Heart right ventricle (tissue), 16 donors: ENCODE measurements around the gene PHLDB2. TPM values are rescaled to one million over a fixed set of nuclear protein-coding genes. Genes with fewer than 3 reads are reported as not detected.

Source experiments
- ATAC-seq, 8 donors: fragments of 200-7000 bp; cut with Tn5 transposase; one replicate each; pipeline ENCODE4 v1.9.1; 2020; ENCODE audit warnings: mild to moderate bottlenecking in 8 of 8, moderate library complexity in 8 of 8, moderate number of reproducible peaks in 1 of 8
- DNase-seq, 2 donors: peaks; one replicate each; pipeline ENCODE4 v3.0.0-alpha.2; 2020
- H3K27ac ChIP-seq, 10 donors: fragments of 200-600 bp; sonication (generic) in 2 of 10; one replicate each; pipeline versions ENCODE4 v1.5.0 to v1.8.0; 2020 to 2022; ENCODE audit warnings: mild to moderate bottlenecking in 3 of 10
- H3K27me3 ChIP-seq, 7 donors: fragments of 200-600 bp; one replicate each; pipeline ENCODE4 v1.8.0; 2021 to 2022; ENCODE audit warnings: mild to moderate bottlenecking in 2 of 7
- H3K36me3 ChIP-seq, 9 donors: fragments of 200-600 bp; sonication (generic) in 1 of 9; one replicate each; pipeline versions ENCODE4 v1.5.0 to v1.8.0; 2020 to 2022; ENCODE audit warnings: mild to moderate bottlenecking in 2 of 9
- H3K4me1 ChIP-seq, 9 donors: fragments of 200-600 bp; sonication (generic) in 1 of 9; one replicate each; pipeline versions ENCODE4 v1.5.0 to v1.8.0; 2020 to 2022; ENCODE audit warnings: mild to moderate bottlenecking in 4 of 9
- H3K4me3 ChIP-seq, 10 donors: fragments of 200-600 bp; sonication (generic) in 2 of 10; one replicate each; pipeline versions ENCODE4 v1.5.0 to v1.8.0; 2020 to 2022; ENCODE audit warnings: mild to moderate bottlenecking in 7 of 10, moderate library complexity in 2 of 10
- H3K9me3 ChIP-seq, 11 donors: fragments of 200-600 bp in 10 of 11; sonication (generic) in 2 of 11; one replicate each; pipeline versions ENCODE4 v1.5.0 to v1.8.0; 2013 to 2022; ENCODE audit warnings: mild to moderate bottlenecking in 2 of 11, control low read depth in 1 of 11, moderate library complexity in 1 of 11
- WGBS, 2 donors: extraction: QIAGEN DNeasy Blood & Tissue Kit; methylation state at CpG; one replicate each; pipeline ENCODE4 v1.1.7; 2013; ENCODE audit warnings: inconsistent platforms in 1 of 2; 5-methylcytosine and 5-hydroxymethylcytosine counted together
- intact Hi-C, 10 donors: fragments of 100-400 bp; cut with DNase I; formaldehyde crosslinking; loops; one replicate each; pipeline versions ENCODE4 v1.11.1 to v1.14.2; 2022
- polyA plus RNA-seq, 2 donors: library from polyadenylated mRNA; stranded (reverse); fragments of 200-250 nt; gene quantifications; one replicate each; pipeline ENCODE4 v1.2.3, GENCODE V29; 2013
- total RNA-seq, 10 donors: library from RNA; stranded (reverse); fragmentation: NEBNext Ultra II Directional in 3 of 10; extraction: Animal tissue kit (Norgen Biotek cat#: 25700) in 3 of 10; gene quantifications; one replicate each; pipeline versions ENCODE4 v1.2.1 to v1.2.4, GENCODE V29; 2021 to 2023
- TF ChIP-seq, protein P1 (sequence below), 9 donors: fragments of 200-600 bp; sonication (generic) in 2 of 9; IDR thresholded peaks; one replicate each; pipeline versions ENCODE4 v1.5.0 to v1.8.0; 2021 to 2022; ENCODE audit warnings: antibody characterized with exemption in 9 of 9, mild to moderate bottlenecking in 5 of 9, moderate library complexity in 1 of 9
- donor health status: Arrhythmogenic right ventricular cardiomyopathy.
- donor health status: ischemic (EF 13 %, LVEDD 7.1; RV severe dilation, severe dysfunction).
- donor health status: healthy with polysubstance abuse.
- donor health status: DM: no; HTN: yes; CAD: no.
- donor health status: DM: no; HTN: no; CAD: no.
- donor health status: ischemic (EF 25% LVEDD 6.9; RV normal size, moderate dysfunction).
- donor health status: ischemic (EF 25% LVEDD 5.7; RV mildly dilated, moderate dysfunction).
- donor health status: healthy.
- donor health status: DM: yes; HTN: yes; CAD: no.
- donor health status: Ischemic cardiomyopathy.
- donor health status: ischemic (EF 35%, LVEDD 5.7; RV mildly dilated, moderate dysfunction).
- donor health status: nonischemic (EF 11% LVEDD 7.7; RV severe dilation, severe dysfunction).
- donor health status: DM: yes; HTN: yes; CAD: no.
- donor health status: PGD.
- donor health status: ischemic (EF 29% LVEDD 5.4; RV normal size, mild dysfunction).
- donor health status: nonischemic (EF 23%, LVEDD 6.1; RV moderate dilation, normal function).

Gene PHLDB2
- total and polyA plus RNA-seq, 12 donors = 33.4 to 293 (median 174) TPM

DNA sequence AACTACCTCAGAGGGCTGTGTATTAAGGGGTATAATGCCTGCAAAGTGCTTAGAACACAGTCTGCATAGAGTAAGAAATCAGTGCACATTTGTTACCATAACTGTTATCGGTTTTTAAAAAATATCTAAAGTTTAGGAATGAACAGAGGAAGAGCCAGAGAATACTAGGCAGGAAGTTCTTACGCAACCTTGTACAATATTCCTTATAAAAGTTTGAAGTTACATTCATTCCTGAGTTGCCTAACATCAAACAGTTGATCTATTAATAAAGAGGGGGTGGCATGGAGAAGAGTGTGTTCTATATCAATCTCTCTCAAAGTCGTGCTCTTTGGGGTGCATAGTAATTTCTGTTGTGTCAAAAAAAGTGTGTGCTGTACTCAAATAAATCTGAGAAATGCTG, 22.0 kb upstream of the PHLDB2 start:
- Histone ChIP-seq H3K4me3 (no peak overlapping the region), H3K9me3 (no peaks in the 10 kb centered on the region), H3K27me3 (no peaks in the 10 kb centered on the region), H3K4me1 (peaks cover 0 to 8% (median 0%) of the 10 kb centered on the region in 9 donors), H3K36me3 (no peaks in the 10 kb centered on the region), H3K27ac (no peak overlapping the region)
- DNase-seq (no peak), ATAC-seq (no peak)
- TF ChIP-seq, protein P1, sequence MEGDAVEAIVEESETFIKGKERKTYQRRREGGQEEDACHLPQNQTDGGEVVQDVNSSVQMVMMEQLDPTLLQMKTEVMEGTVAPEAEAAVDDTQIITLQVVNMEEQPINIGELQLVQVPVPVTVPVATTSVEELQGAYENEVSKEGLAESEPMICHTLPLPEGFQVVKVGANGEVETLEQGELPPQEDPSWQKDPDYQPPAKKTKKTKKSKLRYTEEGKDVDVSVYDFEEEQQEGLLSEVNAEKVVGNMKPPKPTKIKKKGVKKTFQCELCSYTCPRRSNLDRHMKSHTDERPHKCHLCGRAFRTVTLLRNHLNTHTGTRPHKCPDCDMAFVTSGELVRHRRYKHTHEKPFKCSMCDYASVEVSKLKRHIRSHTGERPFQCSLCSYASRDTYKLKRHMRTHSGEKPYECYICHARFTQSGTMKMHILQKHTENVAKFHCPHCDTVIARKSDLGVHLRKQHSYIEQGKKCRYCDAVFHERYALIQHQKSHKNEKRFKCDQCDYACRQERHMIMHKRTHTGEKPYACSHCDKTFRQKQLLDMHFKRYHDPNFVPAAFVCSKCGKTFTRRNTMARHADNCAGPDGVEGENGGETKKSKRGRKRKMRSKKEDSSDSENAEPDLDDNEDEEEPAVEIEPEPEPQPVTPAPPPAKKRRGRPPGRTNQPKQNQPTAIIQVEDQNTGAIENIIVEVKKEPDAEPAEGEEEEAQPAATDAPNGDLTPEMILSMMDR (IDR thresholded peaks at IDR 0.05) = no peak
- 50 to 56% methylated on average over 3 of the region's 3 CpGs for WGBS, 2 donors
- intact Hi-C loops = no loop called here

DNA sequence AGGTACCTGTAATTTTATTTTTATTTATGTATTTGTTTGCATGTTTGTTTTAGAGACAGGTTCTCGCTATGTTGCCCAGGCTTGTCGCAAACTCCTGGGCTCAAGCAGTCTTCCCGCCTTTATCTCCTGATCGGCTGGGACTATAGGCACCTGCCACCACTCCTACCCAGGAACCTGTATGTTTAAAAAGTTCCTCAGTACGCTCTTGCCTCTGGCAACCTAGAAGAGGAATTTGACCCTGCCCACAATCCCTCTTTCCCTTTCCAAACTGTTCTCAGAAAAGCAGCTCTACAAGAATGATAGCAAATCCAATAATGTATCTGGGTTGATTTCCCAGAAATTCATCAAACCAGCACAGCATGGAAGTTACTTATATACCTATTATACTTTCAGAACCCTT, 20.9 kb upstream of the PHLDB2 start:
- no peaks in the 10 kb centered on the region for H3K9me3 ChIP-seq
- ATAC-seq = no peak
- peaks cover 0 to 8% (median 0%) of the 10 kb centered on the region in 9 donors for H3K4me1 ChIP-seq
- no peak overlapping the region for H3K27ac ChIP-seq
- no peak for DNase-seq
- 94 to 97% methylated on average over 5 of the region's 5 CpGs for WGBS, 2 donors
- intact Hi-C loops = no loop called here
- no peaks in the 10 kb centered on the region for H3K27me3 ChIP-seq
- TF ChIP-seq, protein P1 (IDR thresholded peaks at IDR 0.05) = no peak
- no peaks in the 10 kb centered on the region for H3K36me3 ChIP-seq
- H3K4me3 ChIP-seq = no peak overlapping the region

DNA sequence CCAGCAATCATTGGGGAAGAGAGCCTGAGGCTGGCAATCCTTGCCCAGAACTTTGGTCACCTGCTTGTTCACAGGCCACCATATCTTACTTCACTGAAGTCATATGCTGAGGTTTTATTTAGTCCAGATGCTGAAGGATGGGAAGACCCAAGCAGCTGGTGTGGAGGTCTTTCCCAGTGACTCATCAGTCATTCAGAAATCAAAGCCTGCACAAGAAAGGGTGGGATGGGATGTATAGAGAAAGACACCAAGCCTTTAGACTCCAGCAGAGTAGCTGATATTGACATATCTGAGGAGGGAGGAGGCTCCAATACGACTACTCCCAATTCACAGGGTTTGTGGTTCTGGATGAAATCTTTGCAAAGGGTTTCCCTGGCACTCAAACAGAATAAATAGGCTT, 13.0 kb upstream of the PHLDB2 start:
- no peaks in the 10 kb centered on the region for H3K36me3 ChIP-seq
- no peaks in the 10 kb centered on the region for H3K9me3 ChIP-seq
- WGBS, 2 donors = 96 to 100% methylated on average over 1 of the region's 1 CpG
- no peak for DNase-seq
- peaks cover 0 to 20% (median 2%) of the 10 kb centered on the region in 9 donors for H3K4me1 ChIP-seq
- H3K27me3 ChIP-seq = no peaks in the 10 kb centered on the region
- intact Hi-C loops = no loop called here
- TF ChIP-seq, protein P1 (IDR thresholded peaks at IDR 0.05) = no peak
- H3K4me3 ChIP-seq = no peak overlapping the region
- peak overlapping the region in 1 of 10 donors; percentile 57 for H3K27ac ChIP-seq
- ATAC-seq = no peak

DNA sequence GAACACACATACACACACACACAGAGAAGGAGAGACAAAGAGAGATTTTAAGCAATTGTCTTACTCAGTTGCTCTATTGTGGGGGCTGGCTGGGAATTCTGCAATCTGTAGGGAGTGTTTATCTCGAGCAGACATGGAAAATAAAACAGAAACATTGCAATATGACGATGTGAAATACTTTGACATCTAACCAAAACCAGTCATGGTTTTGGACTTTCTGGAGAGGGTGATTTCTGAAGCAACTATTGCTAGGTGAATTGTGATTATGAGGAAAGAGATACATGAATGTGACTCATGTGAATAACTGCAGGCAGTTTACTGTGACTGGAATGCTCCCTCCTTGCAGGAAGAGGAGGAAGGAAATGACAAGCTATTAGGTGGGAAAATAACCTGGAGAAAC, 12.3 kb upstream of the PHLDB2 start:
- TF ChIP-seq, protein P1 (IDR thresholded peaks at IDR 0.05) = no peak
- Histone ChIP-seq H3K27ac (peak overlapping the region in 1 of 10 donors; percentile 57), H3K9me3 (no peaks in the 10 kb centered on the region), H3K27me3 (no peaks in the 10 kb centered on the region), H3K36me3 (no peaks in the 10 kb centered on the region), H3K4me3 (no peak overlapping the region), H3K4me1 (peaks cover 1 to 27% (median 9%) of the 10 kb centered on the region in 9 donors)
- ATAC-seq (peak in 3 of 8 donors; percentile 32 to 66 (median 45)), DNase-seq (no peak)
- 41 to 56% methylated on average over 2 of the region's 2 CpGs for WGBS, 2 donors
- intact Hi-C loops = no loop called here
